ENCODE data around the gene TXNDC2.

TXNDC2 gene

GRCh38 chr18:9861157-9861556, 24.6 kb upstream of the TXNDC2 start:
- no peak for DNase-seq

- DNase-seq, result no peak
Observed at GRCh38 chr18:9861933-9862332, 23.8 kb upstream of the TXNDC2 start.

DNA sequence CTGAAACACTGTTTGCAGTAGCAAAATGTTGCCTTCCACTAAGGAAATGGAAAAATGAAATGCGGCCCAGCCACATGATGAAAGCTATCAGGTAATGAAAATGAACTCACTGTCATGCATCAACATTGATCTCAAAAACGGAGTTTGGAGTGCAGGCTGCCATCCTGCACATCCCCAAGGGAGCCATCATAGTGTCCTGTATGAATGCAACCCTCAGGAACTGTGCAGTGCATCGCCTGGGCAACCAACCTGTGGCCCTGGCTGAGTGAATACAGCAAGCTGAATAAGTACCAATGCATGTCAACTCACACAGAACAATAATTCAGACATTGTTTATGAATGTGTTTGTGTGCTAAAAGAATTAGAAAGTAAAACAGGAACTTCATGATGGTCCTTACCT, 23.1 kb upstream of the TXNDC2 start:
- DNase-seq, result no peak

- no peak for DNase-seq
Observed at GRCh38 chr18:9863282-9863681, 22.5 kb upstream of the TXNDC2 start.

DNA sequence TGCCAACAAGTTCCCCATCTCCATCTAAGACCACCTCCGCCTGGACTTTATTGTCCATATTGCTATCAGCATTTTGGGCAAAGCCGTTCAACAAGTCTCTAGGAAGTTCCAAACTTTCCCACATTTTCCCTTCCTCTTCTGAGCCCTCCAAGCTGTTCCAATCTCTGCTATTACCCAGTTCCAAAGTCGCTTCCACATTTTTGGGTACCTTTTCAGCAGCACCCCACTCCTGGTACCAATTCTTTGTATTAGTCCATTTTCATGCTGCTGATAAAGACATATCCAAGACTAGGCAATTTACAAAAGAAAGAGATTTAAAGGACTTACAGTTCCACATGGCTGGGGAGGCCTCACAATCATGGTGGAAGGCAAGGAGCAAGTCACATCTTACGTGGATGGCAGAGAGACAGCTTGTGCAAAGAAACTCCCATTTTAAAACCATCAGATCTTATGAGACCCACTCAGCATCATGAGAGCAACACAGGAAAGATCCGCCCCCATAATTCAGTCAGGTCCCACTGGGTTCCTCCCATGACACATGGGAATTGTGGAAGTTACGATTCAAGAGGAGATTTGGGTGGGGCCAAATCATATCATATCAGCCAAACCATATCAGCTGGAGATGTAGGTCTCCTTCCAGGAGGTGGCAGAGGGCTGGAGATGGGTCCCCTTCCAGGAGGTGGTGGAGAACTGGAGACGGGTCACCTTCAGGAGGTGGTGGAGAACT, 19.8 kb upstream of the TXNDC2 start:
- DNase-seq, result no peak

- DNase-seq, result no peak
Observed at GRCh38 chr18:9866627-9867026, 19.1 kb upstream of the TXNDC2 start.

DNA sequence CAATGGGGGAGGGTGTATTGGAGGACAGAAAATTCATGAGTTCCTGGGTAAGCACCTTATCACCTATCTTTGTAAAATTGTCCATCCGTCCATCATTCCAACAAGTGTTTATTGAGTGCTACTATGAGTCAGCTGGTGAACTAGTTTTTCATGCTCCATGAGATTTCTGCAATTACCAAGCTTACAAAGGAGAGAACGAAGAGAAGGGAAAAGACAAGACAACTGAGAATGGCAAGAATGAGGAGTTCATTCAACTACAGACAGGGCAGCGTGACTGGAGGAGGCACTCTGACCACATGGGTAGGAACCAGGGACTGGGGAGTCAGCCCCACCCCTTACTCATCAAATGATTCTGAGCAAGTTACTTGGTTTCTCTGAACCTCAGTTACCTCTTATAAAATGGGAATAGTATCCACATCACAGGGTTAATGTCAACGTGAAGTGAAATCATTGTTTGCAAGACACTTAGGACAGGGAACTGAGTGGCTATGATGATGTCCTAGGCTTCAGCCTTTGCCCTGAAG, 18.6 kb upstream of the TXNDC2 start:
- no peak for DNase-seq

- DNase-seq, result no peak
Observed at GRCh38 chr18:9868857-9869714, 16.7 kb upstream of the TXNDC2 start.

DNA sequence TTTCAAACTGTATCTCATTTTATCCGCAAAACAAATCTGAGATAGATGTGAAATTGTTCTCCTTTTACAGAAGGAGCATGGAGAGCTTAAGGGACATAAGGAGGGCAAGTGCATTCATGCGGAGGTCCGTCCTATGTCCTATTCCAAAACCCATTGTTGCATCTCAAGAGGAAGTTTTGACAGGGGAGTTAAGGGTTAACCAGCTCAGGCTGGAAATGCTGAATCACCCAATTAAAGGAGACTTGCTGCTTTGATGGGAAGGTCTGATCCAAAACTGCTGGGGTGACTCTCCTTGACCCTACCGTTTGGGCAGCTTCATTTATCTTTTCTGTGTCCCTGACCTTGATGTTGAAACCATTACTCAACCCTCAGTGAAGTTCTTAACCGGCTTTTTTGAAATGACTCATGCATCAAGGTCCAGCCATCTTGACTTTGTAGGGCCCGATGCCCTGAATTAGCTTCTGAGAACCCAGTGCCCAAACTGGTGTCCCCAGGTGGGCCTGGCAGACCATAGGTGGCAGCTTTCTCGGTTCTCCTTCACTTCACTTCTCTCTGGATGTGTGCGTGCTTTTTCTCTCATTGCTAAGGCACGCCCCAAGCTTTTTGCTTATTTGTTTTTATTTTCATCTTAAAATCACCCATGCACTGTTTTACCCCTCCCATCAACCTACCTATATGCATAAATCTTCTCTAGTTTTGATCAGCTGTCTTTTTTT, 15.9 kb upstream of the TXNDC2 start:
- DNase-seq, result no peak

DNA sequence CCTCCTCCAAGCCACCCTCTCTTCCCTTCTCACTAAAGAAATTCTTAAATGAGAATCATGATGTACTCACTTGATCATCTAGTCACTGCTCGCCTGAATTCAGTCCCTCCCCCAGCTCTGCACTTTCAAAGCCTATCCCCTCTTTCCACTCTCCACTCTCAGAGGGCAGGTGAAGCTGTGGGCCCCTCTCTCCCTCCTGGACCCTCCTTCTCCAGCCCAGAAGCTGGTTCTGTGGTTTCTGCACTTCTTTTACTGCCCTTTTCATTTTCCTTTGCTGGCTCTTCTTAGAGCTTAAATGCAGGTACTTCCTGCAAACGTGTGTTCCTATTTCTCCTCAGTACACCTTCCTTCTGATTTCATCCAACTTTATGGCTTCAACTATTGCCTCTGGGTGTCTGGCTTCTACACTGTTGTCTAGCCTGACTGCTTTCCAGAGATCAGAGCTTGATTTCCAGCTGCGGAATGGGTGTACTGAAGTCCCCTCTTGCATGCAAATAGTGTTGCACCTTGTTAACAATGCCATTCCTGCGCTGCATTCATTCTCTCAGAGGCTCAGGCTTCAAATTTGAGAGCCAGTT, 15.3 kb upstream of the TXNDC2 start:
- no peak for DNase-seq

GRCh38 chr18:9871244-9871746, 14.5 kb upstream of the TXNDC2 start:
- DNase-seq, result no peak

DNA sequence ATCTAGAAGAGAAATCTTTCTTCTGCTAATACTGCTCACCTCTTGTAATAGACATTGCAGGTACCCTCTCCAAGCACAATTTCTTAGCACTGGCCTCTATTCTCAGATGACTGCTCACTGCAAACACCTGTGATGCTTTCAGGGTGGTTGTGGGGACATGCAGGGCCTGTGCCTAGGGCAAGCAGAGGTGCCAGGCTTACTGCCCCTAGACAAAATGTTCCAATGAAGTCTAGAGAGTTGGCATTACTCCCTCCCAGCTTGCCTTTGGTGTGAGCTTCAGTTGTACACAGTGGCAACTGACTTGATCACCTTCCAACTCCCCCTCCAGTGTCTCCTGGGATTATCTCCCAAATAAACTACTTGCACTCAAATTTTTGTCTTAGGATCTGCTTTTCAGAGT, 12.9 kb upstream of the TXNDC2 start:
- DNase-seq, result no peak

GRCh38 chr18:9874728-9875127, 11.0 kb upstream of the TXNDC2 start:
- no peak for DNase-seq

DNA sequence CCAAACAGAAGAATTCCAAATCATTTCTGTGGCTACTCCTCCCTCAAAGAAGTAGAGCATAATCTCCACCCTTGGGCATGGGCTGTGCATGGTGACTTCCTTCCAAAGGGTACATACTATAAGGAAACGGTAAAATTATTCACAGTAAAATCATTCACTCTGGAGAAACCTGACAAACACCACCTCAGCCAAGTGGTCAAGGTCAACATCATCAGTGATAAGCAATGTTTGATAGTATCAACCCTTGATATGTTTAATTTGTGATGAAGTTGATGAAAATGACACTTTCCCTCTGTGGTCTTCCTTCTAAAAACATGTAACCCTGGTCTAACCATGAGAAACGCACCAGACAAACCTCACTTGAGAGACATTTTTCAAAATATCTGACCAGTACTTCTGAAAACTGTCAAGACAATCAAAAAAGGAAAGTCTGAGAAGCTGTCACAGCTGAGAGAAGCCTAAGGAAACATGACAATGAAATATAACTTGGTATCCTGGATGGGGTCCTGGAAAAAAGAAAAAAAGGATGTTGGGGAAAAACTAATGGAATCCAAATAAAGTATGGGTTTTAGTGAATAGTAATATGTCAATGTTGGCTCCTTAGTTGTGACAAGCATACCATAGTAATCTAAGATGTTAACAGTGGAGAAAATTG, 9.4 kb upstream of the TXNDC2 start:
- no peak for DNase-seq

GRCh38 chr18:9876867-9877654, 8.7 kb upstream of the TXNDC2 start:
- DNase-seq, result peak; percentile 94

DNA sequence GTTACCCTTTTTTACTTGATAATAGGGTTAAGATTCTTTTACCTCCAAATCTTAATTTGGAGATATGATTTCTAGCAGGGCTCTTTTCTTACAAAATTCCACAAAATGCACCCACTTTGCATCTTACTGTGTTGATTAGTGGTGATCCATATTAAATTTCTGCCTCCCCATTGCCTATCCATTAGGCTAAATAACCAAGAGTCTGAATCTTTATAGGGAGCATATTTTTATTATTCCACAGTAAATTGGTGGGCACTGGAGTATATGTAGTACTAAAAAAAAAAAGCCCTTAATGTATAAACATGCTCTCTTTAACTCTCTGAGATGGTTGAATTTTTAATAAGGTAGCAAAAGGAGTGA, 8.1 kb upstream of the TXNDC2 start:
- DNase-seq, result no peak

- no peak for DNase-seq
Observed at GRCh38 chr18:9878095-9878494, 7.7 kb upstream of the TXNDC2 start.

- DNase-seq, result no peak
Observed at GRCh38 chr18:9878783-9879242, 7.0 kb upstream of the TXNDC2 start.

- no peak for DNase-seq
Observed at GRCh38 chr18:9884090-9884489, 1.7 kb upstream of the TXNDC2 start.

DNA sequence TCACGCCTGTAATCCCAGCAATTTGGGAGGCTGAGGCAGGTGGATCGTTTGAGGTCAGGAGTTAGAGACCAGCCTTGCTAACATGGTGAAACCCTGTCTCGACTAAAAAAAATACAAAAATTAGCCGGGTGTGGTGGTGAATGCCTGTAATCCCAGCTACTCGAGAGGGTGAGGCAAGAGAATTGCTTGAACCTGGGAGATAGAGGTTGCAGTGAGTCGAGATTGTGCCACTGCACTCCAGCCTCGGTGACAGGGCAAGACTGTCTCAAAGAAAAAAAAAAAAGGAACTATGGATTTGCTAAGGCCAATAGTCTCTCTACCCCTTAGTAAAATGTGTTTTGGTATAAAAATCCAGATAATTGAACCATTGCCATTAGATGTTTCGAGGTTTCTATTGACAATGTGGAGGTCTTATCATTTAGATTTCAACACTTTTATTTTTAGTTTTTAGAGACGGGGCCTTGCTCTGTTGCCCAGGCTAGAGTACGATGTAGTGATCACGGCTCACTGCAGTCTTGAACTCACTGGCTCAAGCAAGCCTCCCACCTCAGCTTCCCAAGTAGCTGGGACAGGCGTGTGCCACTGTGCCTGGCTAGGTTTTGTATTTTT, 1.1 kb upstream of the TXNDC2 start:
- no peak for DNase-seq

- no peak for DNase-seq
Observed at GRCh38 chr18:9886005-9886348, 204 bp downstream of the TXNDC2 start.

All from NCI-H82 (cell line).